GM13976 (cell line): ENCODE data around the gene CAMK1D.

Source experiments
- DNase-seq: peaks from one replicate; pipeline ENCODE4 v3.0.0; 2012; ENCODE audit warnings: low spot score
- in situ Hi-C: fragments of 300-500 bp; cut with MboI; formaldehyde crosslinking; loops from one replicate; pipeline ENCODE4 v1.12.0; 2022; ENCODE audit warnings: low sequenced_read_pairs, mixed read lengths, inconsistent platforms; ENCODE audit not compliant: unreplicated experiment
- TF ChIP-seq, protein P1 (sequence below): IDR thresholded peaks from 2 replicates; pipeline ENCODE4 v1.5.1; 2012; ENCODE audit warnings: borderline replicate concordance, mild to moderate bottlenecking; ENCODE audit not compliant: insufficient read depth; ENCODE audit errors: extremely low read depth, missing control alignments, control extremely low read depth

The CAMK1D gene

DNA sequence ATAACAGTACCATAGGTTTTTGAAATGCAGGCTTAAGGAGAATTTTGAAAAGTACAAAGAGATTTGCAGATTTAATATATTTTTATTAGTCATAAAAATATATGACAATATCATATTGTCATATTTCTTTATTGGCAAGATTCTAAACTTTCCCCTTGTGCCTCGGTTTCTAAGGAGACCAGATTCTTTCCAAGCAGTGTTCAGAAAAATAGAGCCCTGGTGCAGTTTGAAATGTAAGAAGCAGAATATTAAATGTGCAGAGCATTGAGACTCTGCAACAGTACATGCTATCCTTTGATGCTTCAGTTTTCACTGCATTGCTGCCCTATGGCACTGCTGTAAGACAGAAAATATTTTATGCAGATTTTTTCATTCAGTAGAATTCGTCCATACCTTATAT, 408.9 kb downstream of the CAMK1D start:
- TF ChIP-seq, protein P1, sequence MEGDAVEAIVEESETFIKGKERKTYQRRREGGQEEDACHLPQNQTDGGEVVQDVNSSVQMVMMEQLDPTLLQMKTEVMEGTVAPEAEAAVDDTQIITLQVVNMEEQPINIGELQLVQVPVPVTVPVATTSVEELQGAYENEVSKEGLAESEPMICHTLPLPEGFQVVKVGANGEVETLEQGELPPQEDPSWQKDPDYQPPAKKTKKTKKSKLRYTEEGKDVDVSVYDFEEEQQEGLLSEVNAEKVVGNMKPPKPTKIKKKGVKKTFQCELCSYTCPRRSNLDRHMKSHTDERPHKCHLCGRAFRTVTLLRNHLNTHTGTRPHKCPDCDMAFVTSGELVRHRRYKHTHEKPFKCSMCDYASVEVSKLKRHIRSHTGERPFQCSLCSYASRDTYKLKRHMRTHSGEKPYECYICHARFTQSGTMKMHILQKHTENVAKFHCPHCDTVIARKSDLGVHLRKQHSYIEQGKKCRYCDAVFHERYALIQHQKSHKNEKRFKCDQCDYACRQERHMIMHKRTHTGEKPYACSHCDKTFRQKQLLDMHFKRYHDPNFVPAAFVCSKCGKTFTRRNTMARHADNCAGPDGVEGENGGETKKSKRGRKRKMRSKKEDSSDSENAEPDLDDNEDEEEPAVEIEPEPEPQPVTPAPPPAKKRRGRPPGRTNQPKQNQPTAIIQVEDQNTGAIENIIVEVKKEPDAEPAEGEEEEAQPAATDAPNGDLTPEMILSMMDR = no peak
- in situ Hi-C loops = no loop called here
- DNase-seq = no peak

DNA sequence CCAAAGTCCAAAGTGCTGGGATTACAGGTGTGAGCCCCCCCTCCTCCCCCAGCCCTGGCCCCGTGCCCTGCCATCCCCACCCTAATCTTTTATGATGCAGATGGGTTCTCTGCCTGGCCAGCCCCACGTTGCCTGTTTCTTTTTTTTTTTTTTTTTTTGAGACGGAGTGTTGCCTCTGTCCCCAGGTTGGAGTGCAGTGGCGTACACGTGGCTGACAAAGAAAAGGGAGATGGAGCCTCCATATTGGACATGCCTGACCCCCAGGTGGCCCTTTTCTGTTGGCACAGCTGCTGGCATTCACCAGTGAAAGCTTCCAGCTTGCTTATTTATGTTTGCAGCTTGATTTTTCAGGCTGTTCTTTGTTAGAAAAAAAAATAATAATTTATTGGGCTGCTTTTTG, 416.9 kb downstream of the CAMK1D start:
- TF ChIP-seq, protein P1 = no peak
- DNase-seq = no peak
- in situ Hi-C loops = no loop called here

DNA sequence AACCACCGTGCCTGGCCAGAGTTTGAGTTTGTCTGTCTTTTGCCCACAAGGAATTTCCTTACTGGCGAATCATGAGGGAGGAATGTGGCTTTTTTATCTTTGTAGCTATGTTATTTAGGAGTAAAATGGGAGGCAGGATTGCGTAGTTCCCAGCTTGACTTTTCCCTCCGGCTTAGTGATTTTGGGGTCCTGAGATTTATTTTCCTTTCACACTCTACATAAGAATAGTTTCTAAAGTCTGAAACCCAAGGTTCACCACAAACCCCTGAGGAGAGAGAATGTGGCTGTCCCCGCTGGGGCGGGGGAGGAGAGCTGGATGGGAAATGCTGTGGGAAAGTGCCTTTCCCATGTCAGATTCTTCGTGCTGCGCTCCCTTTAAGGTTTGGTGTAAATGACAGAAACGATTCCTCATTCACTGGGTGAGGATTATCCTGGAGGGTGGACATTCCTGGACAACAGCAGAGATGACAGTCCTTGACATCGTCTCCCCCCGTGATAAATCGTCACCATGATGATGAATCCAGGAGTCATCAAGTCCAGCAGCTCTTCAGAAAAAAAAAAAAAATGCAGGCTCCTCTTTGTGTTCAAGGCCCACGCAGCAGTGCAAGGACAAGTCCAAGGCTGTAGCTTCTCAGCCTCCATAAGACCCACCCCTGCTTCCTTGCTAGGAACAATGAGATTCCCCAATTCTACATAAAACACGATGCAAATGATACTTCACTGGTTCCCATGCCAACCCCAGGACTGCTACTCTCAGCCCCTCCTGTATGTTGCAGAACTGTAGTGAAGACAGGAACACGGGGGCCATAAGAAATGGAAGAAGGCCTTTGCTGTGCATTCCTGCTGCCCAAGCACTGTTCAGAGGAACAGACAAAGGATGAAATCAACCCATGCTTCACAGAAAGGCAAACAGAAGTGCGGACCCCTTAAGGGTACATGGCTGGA, 419.1 kb downstream of the CAMK1D start:
- in situ Hi-C loops = no loop called here
- TF ChIP-seq, protein P1 = no peak

DNA sequence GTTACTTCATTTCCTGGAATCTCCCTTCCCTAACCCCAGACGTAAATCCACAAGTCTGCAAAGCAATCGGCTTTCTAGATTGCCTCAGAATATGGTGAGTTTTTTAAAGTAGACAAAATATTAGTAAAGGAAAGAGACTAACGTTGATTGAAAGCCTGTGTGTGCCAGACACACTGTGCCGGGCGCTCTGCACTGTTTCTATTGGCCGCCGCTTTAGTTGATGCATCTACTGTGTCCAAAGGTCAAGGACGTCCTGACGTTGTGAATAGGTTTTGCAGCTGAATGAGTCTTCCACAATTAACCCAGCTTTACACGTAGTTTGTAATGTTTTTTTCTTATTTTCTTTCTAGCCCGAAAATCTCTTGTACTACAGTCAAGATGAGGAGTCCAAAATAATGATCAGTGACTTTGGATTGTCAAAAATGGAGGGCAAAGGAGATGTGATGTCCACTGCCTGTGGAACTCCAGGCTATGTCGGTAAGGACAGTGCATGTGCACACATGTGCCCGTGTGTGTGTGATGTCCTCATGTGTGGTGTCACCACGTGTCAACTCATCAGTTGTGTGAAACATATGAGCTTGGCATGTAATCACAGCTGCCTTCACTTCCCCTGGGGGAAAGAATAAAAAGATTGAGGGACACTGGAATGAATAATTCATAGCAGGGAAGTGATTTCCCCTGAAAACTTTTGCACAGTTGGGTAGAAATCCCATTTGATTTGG, 420.1 kb downstream of the CAMK1D start:
- no peak for DNase-seq
- TF ChIP-seq, protein P1 = no peak
- in situ Hi-C loops = no loop called here

More for the DNA sequence above, 419.1 kb downstream of the CAMK1D start:
- no peak for DNase-seq

DNA sequence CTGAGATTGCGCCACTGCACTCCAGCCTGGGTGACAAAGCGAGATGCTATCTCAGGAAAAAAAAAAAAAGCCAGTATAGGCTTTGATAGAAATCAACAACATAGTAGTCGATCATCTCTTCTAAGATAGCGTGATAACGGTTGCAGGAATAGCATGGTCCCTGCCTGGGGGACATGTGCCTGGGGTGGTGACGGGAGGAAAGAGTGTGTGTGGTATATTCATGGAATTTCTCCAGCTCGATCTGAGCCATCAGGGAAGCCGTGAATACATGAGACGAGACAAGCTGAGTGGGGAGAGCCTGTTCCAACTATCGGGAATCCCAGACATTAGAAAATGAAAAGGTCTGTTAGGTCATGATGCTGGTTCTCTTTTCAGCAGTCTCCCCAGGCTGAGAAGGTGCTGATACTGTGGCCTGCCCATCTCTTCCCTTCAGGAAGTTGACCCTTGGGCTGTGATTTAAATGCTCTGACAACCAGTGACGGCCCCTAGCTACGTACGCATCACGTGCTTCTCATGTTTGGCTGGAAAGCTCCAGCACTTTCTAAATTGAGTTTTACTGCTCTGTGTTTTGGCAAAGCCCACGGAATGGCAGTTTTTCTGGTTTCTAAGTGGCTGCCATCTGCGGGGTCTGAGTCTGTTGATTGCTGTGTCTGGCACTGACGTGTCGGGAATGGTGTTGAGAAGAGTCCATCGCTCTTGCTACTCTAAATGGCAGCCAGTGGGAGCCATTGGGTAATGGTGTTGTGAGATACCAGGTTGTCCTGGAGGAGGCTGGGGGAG, 422.8 kb downstream of the CAMK1D start:
- in situ Hi-C loops = no loop called here
- no peak for DNase-seq
- TF ChIP-seq, protein P1 = no peak
